Caco-2 (cell line): ENCODE data around the gene PIK3C2G. TPM values are rescaled to one million over a fixed set of nuclear protein-coding genes. Genes with fewer than 3 reads are reported as not detected.

Source experiments
- BruUV-seq: library from RNA; stranded (reverse); fragments of 400-500 nt; replicated peaks from 2 replicates; lab custom pipeline; 2021; lab: Mats Ljungman, UMichigan
- CTCF ChIA-PET: fragments of 300-600 bp; sonication (Branson Sonifier 250); formaldehyde crosslinking; loops from one replicate; lab custom pipeline; 2022; ENCODE audit warnings: antibody characterized with exemption; lab: Charles Lee
- POLR2A ChIA-PET: fragments of 300-600 bp; sonication (Branson Sonifier 250); formaldehyde crosslinking; loops from one replicate; lab custom pipeline; 2022; ENCODE audit warnings: antibody characterized with exemption; lab: Charles Lee
- DNase-seq, 2 experiments: peaks; one replicate each; pipeline versions ENCODE4 v3.0.0 to v3.0.0-alpha.2; 2020 to 2022
- H3K27me3 ChIP-seq: replicated peaks from 2 replicates; pipeline ENCODE4 v1.6.0; 2011; ENCODE audit warnings: low read length; ENCODE audit not compliant: control insufficient read depth, insufficient read depth
- H3K36me3 ChIP-seq: 2 replicates; pipeline ENCODE4 v1.5.1; 2011; ENCODE audit warnings: low read length; ENCODE audit not compliant: control insufficient read depth, insufficient read depth
- H3K4me1 ChIP-seq: fragments of 250-450 bp; sonication (Bioruptor Pico); 2 replicates; pipeline ENCODE4 v1.5.1; 2020; ENCODE audit warnings: mild to moderate bottlenecking
- H3K4me3 ChIP-seq: 2 replicates; pipeline ENCODE4 v1.5.1; 2011; ENCODE audit warnings: low read depth, mild to moderate bottlenecking, control low read depth, low read length
- H3K9me3 ChIP-seq: fragments of 250-450 bp; sonication (Bioruptor Pico); 2 replicates; pipeline ENCODE4 v1.5.1; 2020; ENCODE audit warnings: mild to moderate bottlenecking, moderate library complexity
- H3K27ac Mint-ChIP-seq: one replicate; pipeline ENCODE4 v1.8.0; 2022; ENCODE audit warnings: mixed read lengths; ENCODE audit not compliant: unreplicated experiment
- H3K27me3 Mint-ChIP-seq: one replicate; pipeline ENCODE4 v1.8.0; 2022; ENCODE audit warnings: mixed read lengths; ENCODE audit not compliant: insufficient read depth, unreplicated experiment
- H3K36me3 Mint-ChIP-seq: one replicate; pipeline ENCODE4 v1.8.0; 2022; ENCODE audit warnings: mild to moderate bottlenecking, mixed read lengths; ENCODE audit not compliant: insufficient read depth, unreplicated experiment
- H3K4me1 Mint-ChIP-seq: one replicate; pipeline ENCODE4 v1.8.0; 2022; ENCODE audit warnings: low read depth, mixed read lengths; ENCODE audit not compliant: unreplicated experiment
- H3K4me3 Mint-ChIP-seq: one replicate; pipeline ENCODE4 v1.8.0; 2022; ENCODE audit warnings: mild to moderate bottlenecking, moderate library complexity, mixed read lengths; ENCODE audit not compliant: unreplicated experiment
- H3K9me3 Mint-ChIP-seq: one replicate; pipeline ENCODE4 v1.8.0; 2022; ENCODE audit warnings: mixed read lengths; ENCODE audit not compliant: unreplicated experiment
- CTCF ChIP-seq, 2 experiments: fragments of 200-600 bp in 1 of 2; IDR thresholded peaks; 1 replicate in 1 of 2; 2 replicates in 1 of 2; pipeline versions ENCODE4 v1.5.1 to v1.8.0; 2011 to 2022; ENCODE audit warnings: antibody characterized with exemption in 1 of 2, control low read depth in 1 of 2, inconsistent platforms in 1 of 2, low read depth in 1 of 2, low read length in 1 of 2, mild to moderate bottlenecking in 1 of 2, moderate library complexity in 1 of 2; ENCODE audit not compliant: insufficient read depth in 1 of 2, severe bottlenecking in 1 of 2, unreplicated experiment in 1 of 2
- intact Hi-C: fragments of 100-400 bp; cut with micrococcal nuclease; formaldehyde crosslinking; loops from one replicate; pipeline ENCODE4 v1.10.0; 2022; ENCODE audit not compliant: unreplicated experiment
- total RNA-seq: library from RNA; stranded (reverse); gene quantifications from 2 replicates; pipeline ENCODE4 v1.2.3, GENCODE V29; 2022

PIK3C2G gene
- total RNA-seq, 1 experiment from 2014 or later: not detected

DNA sequence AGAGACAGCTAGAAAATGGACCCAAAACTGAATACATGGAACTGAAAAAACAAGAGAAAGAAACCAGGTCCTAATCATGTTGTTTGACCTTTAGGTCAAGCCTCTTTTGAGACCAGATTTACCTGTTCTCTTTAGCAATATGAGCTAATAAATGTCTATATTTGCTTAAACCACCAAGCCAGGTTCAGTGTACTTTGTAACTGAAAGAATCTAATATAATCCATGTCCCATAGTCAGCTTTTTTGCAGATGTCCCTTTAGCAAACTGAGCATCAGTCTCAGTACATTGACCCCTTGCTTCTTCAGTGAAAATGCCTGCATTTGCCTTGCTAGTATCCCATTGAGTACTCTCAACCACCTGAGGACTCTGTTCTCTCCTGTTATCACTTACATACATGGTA lies 414.8 kb downstream of the PIK3C2G start:
- Mint-ChIP-seq H3K36me3 (no peaks in the 10 kb centered on the region), H3K4me1 (peaks cover 12% of the 10 kb centered on the region), H3K27me3 (no peaks in the 10 kb centered on the region), H3K27ac (no peak overlapping the region), H3K4me3 (no peak overlapping the region), H3K9me3 (no peaks in the 10 kb centered on the region)
- H3K9me3 ChIP-seq: no peaks in the 10 kb centered on the region
- no peaks in the 10 kb centered on the region for H3K27me3 ChIP-seq
- DNase-seq: peak in 1 of 2 experiments; percentile 40
- H3K4me3 ChIP-seq: no peak overlapping the region
- POLR2A ChIA-PET: interaction anchor here (0.6 kb wide), 1 partner anchor 392 kb away, joined by 3 read pairs; no protein-coding TSS in a partner anchor
- no TSS peak for BruUV-seq
- H3K4me1 ChIP-seq: no peaks in the 10 kb centered on the region
- intact Hi-C loops: no loop called here
- CTCF ChIA-PET: no interaction called here
- H3K36me3 ChIP-seq: no peaks in the 10 kb centered on the region
- no peak for TF ChIP-seq CTCF (IDR thresholded peaks at IDR 0.05; ENCODE audit: insufficient read depth in 1 of 2, low read depth in 1 of 2, low read length in 1 of 2, severe bottlenecking in 1 of 2, unreplicated experiment in 1 of 2)

- Mint-ChIP-seq H3K36me3 (no peaks in the 10 kb centered on the region), H3K27ac (no peak overlapping the region), H3K9me3 (no peaks in the 10 kb centered on the region), H3K27me3 (no peaks in the 10 kb centered on the region), H3K4me1 (peaks cover 12% of the 10 kb centered on the region), H3K4me3 (no peak overlapping the region)
- H3K36me3 ChIP-seq: no peaks in the 10 kb centered on the region
- no peak for TF ChIP-seq CTCF (IDR thresholded peaks at IDR 0.05; ENCODE audit: insufficient read depth in 1 of 2, low read depth in 1 of 2, low read length in 1 of 2, severe bottlenecking in 1 of 2, unreplicated experiment in 1 of 2)
- BruUV-seq: no TSS peak
- ChIA-PET CTCF (no interaction called here), POLR2A (no interaction called here)
- H3K27me3 ChIP-seq: no peaks in the 10 kb centered on the region
- no peaks in the 10 kb centered on the region for H3K4me1 ChIP-seq
- H3K4me3 ChIP-seq: no peak overlapping the region
- H3K9me3 ChIP-seq: no peaks in the 10 kb centered on the region
- intact Hi-C loops: no loop called here
- no peak for DNase-seq
Measured at GRCh38 chr12:18676996-18677588, 415.8 kb downstream of the PIK3C2G start.

DNA sequence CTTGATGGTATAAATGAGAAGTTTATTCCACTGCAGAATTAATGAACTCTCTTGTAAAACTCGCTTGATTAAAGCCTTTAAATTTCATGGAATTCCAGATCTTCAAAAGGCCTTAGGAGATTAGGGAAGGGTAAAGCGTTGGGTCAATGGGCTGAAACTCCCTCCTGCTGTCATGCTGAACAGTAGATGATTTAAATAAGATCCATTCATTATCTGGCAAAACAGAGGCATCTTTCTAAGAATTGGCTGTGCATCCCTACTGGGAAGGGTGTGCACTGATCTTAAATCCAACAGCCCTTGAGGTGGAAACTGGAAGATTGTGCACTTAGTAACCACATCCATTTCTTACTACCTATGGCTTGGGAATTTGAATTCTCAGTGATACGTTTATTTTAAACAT lies 420.5 kb downstream of the PIK3C2G start:
- Mint-ChIP-seq H3K4me3 (no peak overlapping the region), H3K27me3 (peaks cover 3% of the 10 kb centered on the region), H3K36me3 (no peaks in the 10 kb centered on the region), H3K27ac (no peak overlapping the region), H3K4me1 (peaks cover 4% of the 10 kb centered on the region), H3K9me3 (no peaks in the 10 kb centered on the region)
- CTCF ChIA-PET: no interaction called here
- DNase-seq: no peak
- Histone ChIP-seq H3K9me3 (no peaks in the 10 kb centered on the region), H3K36me3 (no peaks in the 10 kb centered on the region), H3K27me3 (no peaks in the 10 kb centered on the region), H3K4me3 (no peak overlapping the region), H3K4me1 (no peaks in the 10 kb centered on the region)
- no peak for TF ChIP-seq CTCF (IDR thresholded peaks at IDR 0.05; ENCODE audit: insufficient read depth in 1 of 2, low read depth in 1 of 2, low read length in 1 of 2, severe bottlenecking in 1 of 2, unreplicated experiment in 1 of 2)
- POLR2A ChIA-PET: no interaction called here
- intact Hi-C loops: no loop called here
- no TSS peak for BruUV-seq
